NCI-H2029 treated with DMSO at 0.1 percent for 48 hours (cell line): ENCODE data around the gene ANXA11.
"Not testable (repeated sequence)": the region's sequence is repeated elsewhere in the genome, so short reads cannot be mapped to it uniquely, and the experiment has no call there.

Experiments used
- DNase-seq: peaks from one replicate; lab custom pipeline; 2025; lab: John Stamatoyannopoulos, UW

Gene ANXA11

GRCh38 chr10:80205477-80206276 is at the start of gene ANXA11:
Gene ANXA11 (minus strand): TSS chr10:80205537. CDS start chr10:80172861, 32,676 bp downstream.
- DNase-seq = peak; percentile 23

DNA sequence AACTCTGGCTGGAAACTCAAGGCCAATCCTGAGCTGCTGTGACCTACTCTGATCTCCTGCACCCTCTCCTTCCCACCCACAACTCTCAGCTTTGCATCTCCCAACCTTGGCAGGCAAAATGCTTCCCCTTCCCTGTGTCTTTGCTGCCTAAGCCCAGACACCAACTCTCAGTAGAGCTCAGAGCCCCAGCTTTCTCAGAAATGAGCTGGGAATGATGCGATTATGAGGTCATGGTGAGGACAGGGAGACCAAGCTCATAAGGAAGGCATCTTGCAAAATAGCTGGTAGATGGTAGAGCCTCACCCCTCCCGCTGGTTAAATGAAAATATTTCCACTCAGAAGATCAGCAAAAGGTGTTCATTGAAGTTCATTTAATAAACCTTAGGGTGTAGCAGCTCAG is 49.4 kb upstream of the ANXA11 start:
- DNase-seq = not testable (repeated sequence)

- peak; percentile 15 for DNase-seq
These were observed 48.6 kb upstream of the ANXA11 start for GRCh38 chr10:80253963-80254271.

DNA sequence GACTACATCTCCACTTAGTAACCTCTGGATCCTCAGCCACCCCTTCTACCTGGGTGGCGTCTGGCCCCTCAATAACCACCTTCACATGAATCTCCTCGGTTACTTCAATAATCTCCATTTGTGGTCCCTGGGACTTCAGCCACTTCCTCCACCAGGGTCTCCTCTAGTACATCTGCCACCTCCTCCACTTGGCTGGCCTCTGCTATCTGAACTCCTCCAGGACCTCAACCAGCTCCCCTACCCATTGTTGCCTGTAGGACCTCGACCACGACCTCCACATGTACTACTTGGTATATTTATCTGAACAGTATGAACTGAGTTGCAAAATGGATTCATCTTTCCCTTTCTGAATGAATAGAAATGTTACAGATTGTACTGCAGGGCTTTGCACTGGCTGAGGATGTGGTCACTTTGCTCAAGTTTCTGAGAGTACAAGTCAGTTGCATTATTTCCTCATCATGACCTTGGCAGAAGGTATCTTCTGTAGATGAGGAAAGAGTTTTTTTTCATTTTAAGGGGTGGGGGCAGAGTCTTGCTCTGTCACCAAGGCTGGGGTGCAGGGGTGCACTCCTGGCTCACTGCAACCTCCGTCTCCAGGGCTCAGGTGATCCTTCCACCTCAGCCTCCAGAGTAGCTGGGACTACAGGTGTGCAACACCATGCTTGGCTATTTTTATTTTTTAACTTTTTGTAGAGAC is 48.1 kb upstream of the ANXA11 start:
- no peak for DNase-seq

- peak; percentile 33 for DNase-seq
These were observed 47.1 kb upstream of the ANXA11 start for GRCh38 chr10:80252296-80252887.

DNA sequence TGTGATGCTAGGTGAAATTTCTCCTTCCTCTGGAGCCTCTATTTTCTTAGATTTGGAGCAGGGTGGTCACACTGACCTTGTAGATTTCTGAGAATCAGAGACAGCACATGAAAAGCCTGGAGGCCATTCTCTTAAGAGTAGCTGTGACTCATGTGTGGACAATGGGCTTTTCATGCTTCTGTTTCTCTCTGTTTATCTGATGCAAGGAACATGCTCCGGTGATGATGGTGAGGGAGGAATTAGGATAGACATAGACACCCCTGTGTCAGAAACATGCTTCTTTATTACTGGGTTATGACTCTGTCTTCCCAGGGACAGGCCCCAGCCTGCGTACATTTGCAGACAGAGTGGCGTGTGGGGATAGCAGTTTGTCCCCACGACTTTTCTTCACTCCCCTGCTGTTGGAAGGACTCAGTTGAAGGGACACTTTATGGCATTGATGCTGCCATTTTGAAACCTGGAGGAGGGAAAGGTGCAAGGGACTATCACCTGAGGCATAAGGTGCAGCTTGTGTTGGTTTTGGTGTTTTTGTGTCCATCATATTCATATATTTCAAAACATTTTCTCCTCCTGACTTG is 46.5 kb upstream of the ANXA11 start:
- DNase-seq = not testable (repeated sequence)

DNA sequence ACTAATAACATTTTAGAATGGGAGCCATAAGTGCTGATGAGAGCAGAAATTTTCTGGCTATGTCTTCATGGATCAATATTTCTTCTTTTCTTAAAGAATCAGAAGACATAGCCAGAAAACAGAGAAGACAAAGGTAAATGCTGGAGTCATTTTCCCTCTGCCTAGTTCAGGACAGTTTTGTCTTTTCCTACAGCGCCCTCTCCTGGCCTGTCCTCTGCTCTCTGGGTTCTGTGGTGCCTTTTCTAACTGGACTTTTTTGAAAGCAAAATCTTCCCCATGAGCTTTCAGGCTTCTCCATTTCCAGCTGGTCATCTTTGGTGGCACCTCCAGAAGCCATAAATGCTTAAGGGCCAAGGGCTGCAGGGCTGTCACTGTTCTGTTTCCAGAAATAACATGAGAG is 45.1 kb upstream of the ANXA11 start:
- DNase-seq = not testable (repeated sequence)

GRCh38 chr10:80249906-80250305 is 44.6 kb upstream of the ANXA11 start:
- DNase-seq = not testable (repeated sequence)

DNA sequence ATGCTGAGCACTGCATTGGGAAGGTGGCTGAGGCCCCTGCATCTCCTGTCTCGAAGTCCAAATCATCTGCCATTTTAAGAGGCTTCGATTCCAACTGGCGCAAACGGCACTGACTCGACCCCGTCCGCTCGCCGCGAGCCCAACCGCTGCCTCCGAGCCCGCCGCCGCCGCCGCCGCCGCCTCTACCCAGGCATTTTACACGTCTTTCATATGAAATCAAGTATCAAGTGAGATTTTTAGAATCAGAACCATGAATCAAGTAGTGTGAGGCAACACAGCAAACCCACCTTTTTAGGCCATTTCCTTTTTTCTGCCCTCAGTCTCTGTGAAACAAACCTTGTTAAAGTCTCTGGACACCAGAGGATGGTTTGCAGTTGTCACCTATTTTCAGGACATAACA is 42.3 kb upstream of the ANXA11 start:
- DNase-seq = not testable (repeated sequence)

DNA sequence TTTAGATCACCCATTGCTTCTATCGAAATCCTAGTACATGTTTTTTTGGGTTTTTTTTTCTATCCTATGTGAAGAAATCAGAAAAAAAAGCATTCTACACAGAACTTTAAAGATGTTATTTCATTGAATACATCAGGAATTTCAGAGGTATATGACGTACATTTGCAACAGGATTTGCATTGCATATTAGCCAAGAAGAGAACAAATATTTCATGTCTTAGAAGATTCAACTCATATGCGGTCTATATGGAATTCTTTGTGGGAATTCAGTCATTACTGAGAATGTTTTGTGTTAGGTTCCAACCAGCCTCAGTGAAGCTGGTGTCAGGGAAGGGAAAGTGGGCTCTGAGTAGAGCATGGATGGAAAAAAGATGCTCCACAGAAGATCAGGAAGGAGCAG is 39.0 kb upstream of the ANXA11 start:
- DNase-seq = not testable (repeated sequence)

- DNase-seq = not testable (repeated sequence)
These were observed 37.0 kb upstream of the ANXA11 start for GRCh38 chr10:80242341-80242740.

GRCh38 chr10:80236457-80236856 is 31.1 kb upstream of the ANXA11 start:
- DNase-seq = not testable (repeated sequence)

DNA sequence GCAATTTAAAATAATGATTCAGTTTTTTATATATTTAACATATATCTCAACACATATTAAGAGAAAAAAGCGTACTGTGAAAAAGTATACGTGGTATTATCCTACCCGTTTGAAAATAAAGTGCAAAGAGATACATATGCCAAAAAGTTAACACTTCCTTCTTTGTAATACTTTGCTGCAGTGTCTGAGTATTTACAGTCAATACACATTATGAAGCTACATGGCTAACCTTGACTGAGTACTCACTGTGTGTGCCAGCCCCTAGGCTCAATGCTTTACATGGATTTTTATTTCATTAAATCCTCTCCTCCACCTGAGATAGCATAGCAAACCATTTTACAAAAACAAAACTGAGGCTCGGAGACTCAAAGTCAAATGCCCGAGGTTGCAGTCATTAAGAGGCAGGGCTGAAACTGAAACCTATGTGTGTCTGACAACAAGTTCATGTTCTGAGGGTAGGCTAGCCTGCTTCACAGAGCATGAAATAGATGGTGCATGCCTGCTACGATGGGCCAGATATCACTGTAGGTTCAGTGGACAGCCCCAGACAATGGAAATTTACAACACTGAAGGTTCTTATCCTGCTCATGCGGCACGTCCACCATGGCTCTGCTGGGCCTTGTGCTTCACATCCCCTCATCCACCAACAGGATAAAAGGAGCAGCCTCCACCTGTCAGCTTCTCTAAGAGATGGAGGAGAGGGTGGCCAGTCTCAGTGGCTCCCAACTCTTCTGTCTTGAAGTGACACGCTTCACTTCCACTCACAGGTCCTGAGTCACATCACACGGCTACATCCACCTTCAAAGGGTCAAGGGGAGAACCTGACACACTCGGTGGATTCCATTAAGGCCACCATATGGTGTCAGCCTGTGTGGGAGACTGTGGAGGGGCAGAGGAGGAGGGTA is 29.2 kb upstream of the ANXA11 start:
- DNase-seq = not testable (repeated sequence)

DNA sequence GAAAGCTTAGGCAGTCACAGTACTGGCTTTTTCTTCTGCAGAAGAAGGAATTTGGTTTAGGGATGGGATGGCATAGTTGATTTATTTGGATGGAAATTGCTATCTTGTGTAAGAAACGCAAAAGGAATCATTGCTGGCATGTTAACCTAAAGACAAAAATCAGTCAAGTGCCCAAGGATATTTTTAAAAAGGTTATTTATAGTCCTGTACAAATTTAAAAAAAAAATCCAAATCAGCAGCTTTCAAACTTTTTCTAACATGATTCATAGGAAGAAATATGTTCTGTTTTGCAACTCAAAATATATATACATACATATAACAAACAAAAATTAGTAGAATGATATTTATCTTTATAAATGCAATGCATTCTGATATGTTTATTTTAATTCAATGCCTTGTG is 28.5 kb upstream of the ANXA11 start:
- not testable (repeated sequence) for DNase-seq

DNA sequence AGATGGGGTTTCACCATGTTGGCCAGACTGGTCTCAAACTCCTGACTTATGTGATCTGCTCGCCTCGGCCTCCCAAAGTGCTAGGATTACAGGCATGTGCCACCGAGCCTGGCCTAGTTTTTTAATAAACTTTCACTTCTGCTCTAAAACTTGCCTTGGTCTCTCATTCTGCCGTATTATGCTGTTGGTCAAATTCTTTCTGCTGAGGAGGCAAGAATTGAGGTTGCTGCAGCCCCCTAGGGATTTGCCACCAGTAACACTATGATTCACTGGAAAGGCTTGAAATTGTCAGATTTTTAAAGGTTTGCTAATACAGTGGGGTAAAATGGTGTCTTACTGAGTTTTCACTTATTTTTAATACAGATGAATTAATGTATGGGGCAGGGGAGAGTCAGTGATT is 21.4 kb upstream of the ANXA11 start:
- not testable (repeated sequence) for DNase-seq

DNA sequence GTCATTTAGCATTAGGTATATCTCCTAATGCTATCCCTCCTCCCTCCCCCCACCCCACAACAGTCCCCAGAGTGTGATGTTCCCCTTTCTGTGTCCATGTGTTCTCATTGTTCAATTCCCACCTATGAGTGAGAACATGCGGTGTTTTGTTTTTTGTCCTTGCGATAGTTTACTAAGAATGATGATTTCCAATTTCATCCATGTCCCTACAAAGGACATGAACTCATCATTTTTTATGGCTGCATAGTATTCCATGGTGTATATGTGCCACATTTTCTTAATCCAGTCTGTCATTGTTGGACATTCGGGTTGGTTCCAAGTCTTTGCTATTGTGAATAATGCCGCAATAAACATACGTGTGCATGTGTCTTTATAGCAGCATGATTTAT is 17.7 kb upstream of the ANXA11 start:
- not testable (repeated sequence) for DNase-seq

GRCh38 chr10:80218878-80219277 is 13.5 kb upstream of the ANXA11 start:
- DNase-seq = not testable (repeated sequence)

- DNase-seq = not testable (repeated sequence)
These were observed 9.1 kb upstream of the ANXA11 start for GRCh38 chr10:80214368-80214982.

DNA sequence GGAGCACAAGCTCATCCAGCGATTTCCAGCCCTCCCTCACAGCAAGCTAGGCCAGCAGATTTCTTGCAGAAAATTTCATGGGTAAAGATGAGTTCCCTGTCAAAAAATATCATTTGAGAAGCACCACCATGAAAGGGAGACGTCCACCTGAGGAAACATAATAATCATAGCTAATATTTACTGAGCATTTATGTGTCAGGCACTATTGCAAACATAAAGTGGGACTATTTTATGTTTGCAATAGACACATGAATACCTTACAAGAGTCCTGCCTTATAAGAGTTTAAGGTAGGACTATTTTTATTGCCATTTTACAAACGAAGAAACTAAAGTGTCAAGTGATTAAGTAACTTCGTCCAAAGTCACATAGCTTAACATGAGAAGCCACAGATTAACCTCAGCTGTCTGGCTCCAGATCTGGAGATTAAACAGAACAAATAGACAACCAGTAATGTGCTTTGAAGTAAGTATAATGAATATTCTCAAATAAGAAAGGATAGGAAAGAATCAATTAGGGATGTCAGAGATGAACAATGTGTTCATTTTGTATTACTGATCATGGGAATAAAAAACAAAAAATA is 7.3 kb upstream of the ANXA11 start:
- DNase-seq = not testable (repeated sequence)

DNA sequence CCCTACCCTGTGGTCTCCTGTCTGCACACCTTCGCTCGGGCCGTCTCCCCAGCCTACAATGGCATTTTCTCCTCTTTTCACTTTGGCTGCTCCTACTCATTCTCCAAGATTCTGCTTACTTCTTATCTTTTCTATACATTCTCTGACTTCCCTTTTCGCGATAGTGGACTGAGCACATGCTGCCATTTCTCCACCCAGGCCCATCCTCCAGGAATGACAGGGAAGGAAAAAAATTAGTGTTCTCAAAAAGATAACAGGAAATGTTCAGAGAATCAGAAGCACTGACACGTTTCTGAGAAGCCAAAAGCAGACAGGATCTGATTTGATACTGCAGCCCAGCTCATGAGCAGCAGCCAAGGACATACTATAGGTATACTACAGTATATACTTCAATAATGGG is 6.4 kb upstream of the ANXA11 start:
- DNase-seq = no peak

DNA sequence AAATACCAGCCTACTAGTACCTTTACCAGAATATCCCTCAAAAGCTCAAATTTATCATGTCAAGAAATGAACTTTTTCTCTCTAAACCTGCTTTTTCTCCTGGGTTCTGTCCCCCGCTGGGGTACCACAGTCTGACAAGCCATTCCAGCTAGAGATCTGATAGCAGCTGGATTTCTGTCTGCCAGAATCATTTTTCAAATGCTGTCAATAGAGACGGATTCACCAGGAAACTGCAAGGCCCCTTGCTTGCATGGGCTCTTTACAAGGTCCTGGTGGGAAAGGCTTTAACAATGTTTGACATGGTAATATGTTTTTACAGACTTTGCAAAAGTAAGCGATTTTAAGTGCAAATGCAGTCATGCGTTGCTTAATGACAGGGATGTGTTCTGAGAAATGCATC is 4.9 kb upstream of the ANXA11 start:
- DNase-seq = no peak
